ENCODE results near the gene GTF3A. TPM values are rescaled to one million over a fixed set of nuclear protein-coding genes. Genes with fewer than 3 reads are reported as not detected.

Gene GTF3A
- total and polyA plus RNA-seq, 9 of the 15 experiments (the other 6 are each of a cell fraction or from before 2014, with no cell fraction given): 47.5 to 303 (median 174) TPM

DNA sequence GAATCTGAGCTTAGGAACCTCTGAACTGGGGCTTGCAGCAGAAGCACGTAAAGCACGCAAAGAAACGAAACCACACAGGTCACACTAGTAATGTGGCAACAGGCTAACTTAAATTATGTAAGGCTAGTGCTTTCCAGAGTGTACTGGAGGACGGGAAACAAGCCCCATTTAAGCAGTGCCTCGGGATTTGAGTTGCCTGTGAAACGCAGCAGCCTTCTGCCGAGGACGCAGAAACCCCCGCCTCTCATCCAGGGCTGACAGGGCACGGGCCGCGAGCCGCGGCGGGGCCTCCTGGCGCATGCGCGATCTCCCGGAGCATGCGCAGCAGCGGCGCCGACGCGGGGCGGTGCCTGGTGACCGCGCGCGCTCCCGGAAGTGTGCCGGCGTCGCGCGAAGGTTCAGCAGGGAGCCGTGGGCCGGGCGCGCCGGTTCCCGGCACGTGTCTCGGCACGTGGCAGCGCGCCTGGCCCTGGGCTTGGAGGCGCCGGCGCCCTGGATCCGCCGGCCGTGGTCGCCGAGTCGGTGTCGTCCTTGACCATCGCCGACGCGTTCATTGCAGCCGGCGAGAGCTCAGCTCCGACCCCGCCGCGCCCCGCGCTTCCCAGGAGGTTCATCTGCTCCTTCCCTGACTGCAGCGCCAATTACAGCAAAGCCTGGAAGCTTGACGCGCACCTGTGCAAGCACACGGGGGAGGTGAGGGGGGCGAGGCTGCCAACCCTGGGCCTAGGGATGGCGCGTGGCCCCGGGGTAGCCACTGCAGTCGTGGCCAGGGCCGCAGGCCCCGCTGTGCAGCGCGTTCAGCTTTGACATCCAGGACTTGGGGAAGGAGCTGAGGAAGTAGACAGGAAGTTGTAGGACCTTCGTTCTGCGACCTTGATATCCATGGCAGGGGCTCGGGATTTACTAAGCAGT is at the start of gene GTF3A (continued):
- TF ChIP-seq ZNF311 (CRISPR knock-in tag; IDR thresholded peaks at IDR 0.05) (0 out of 2 replicates have a peak, but pooled peaks have one; percentile 26), RAD21 (CRISPR knock-in tag; conservative IDR thresholded peaks at IDR 0.05 in 1 of 2, IDR thresholded peaks at IDR 0.05 in 1 of 2) (no peak), RCOR1 (IDR thresholded peaks at IDR 0.05; ENCODE audit: borderline replicate concordance in 1 of 2, low read depth in 2 of 2, low read length in 2 of 2) (0 out of 4 replicates have a peak, but pooled peaks of 1 of the 2 experiments have one; percentile 3), PHF21A (IDR thresholded peaks at IDR 0.05; ENCODE audit: borderline replicate concordance, low read depth) (no peak), POLR2A (conservative IDR thresholded peaks at IDR 0.05) (peak; percentile 70), SP1 (CRISPR knock-in tag; IDR thresholded peaks at IDR 0.05) (no peak), ELF2 (CRISPR knock-in tag; IDR thresholded peaks at IDR 0.05) (peak; percentile 78; the same call in 1 of the 2 replicates), TEAD1 (CRISPR knock-in tag; IDR thresholded peaks at IDR 0.05) (0 out of 4 replicates have a peak, but pooled peaks of 1 of the 2 experiments have one; percentile 20), ATF1 (CRISPR knock-in tag; IDR thresholded peaks at IDR 0.05) (no peak), ATF1 (tag; IDR thresholded peaks at IDR 0.05) (peak; percentile 52), TEAD4 (IDR thresholded peaks at IDR 0.05; ENCODE audit: low read length) (no peak), TEAD4 (CRISPR knock-in tag; IDR thresholded peaks at IDR 0.05; ENCODE audit: borderline replicate concordance) (no peak), ATF7 (IDR thresholded peaks at IDR 0.05) (peak; percentile 48; the same call in 1 of the 2 replicates), GATAD2A (IDR thresholded peaks at IDR 0.05) (0 out of 2 replicates have a peak, but pooled peaks have one; percentile 33), ZBTB7A (IDR thresholded peaks at IDR 0.05; ENCODE audit: borderline replicate concordance, control insufficient read depth, low read depth, low read length) (no peak), GTF2F1 (IDR thresholded peaks at IDR 0.05; ENCODE audit: low read depth, low read length) (peak; percentile 31; the same call in 1 of the 2 replicates), PRPF4 (IDR thresholded peaks at IDR 0.05; ENCODE audit: insufficient read depth, low read depth, low read length, poor library complexity, severe bottlenecking) (no peak), ZNF232 (CRISPR knock-in tag; IDR thresholded peaks at IDR 0.05) (0 out of 2 replicates have a peak, but pooled peaks have one; percentile 61)
- TF ChIP-seq, protein P1, sequence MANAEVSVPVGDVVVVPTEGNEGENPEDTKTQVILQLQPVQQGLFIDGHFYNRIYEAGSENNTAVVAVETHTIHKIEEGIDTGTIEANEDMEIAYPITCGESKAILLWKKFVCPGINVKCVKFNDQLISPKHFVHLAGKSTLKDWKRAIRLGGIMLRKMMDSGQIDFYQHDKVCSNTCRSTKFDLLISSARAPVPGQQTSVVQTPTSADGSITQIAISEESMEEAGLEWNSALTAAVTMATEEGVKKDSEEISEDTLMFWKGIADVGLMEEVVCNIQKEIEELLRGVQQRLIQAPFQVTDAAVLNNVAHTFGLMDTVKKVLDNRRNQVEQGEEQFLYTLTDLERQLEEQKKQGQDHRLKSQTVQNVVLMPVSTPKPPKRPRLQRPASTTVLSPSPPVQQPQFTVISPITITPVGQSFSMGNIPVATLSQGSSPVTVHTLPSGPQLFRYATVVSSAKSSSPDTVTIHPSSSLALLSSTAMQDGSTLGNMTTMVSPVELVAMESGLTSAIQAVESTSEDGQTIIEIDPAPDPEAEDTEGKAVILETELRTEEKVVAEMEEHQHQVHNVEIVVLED (CRISPR knock-in tag; IDR thresholded peaks at IDR 0.05): peak; percentile 76

Measured in K562 (cell line).